Right lobe of liver (tissue), 6 donors: ENCODE measurements around the gene FBXL17. TPM values are rescaled to one million over a fixed set of nuclear protein-coding genes. Genes with fewer than 3 reads are reported as not detected.

ENCODE experiments used
- ATAC-seq, 4 donors: fragments of 200-7000 bp; cut with Tn5 transposase; one replicate each; pipeline ENCODE4 v1.9.1; 2020; ENCODE audit warnings: mild to moderate bottlenecking in 4 of 4, moderate library complexity in 4 of 4
- DNase-seq, 3 donors: peaks; one replicate each; pipeline ENCODE4 v3.0.0-alpha.2; 2020
- H3K27ac ChIP-seq, 3 donors: fragments of 200-600 bp; one replicate each; pipeline ENCODE4 v1.8.0; 2022
- H3K27me3 ChIP-seq, 2 donors: fragments of 200-600 bp; one replicate each; pipeline ENCODE4 v1.8.0; 2022
- H3K36me3 ChIP-seq, 4 donors: fragments of 200-600 bp; sonication (generic) in 1 of 4; one replicate each; pipeline versions ENCODE4 v1.5.1 to v1.8.0; 2017 to 2022; ENCODE audit warnings: control low read depth in 1 of 4
- H3K4me1 ChIP-seq, 4 donors: fragments of 200-600 bp; sonication (generic) in 1 of 4; one replicate each; pipeline versions ENCODE4 v1.5.1 to v1.8.0; 2017 to 2022; ENCODE audit warnings: control low read depth in 1 of 4
- H3K4me3 ChIP-seq, 3 donors: fragments of 200-600 bp; one replicate each; pipeline ENCODE4 v1.8.0; 2022
- H3K9me3 ChIP-seq, 4 donors: fragments of 200-600 bp; sonication (generic) in 1 of 4; one replicate each; pipeline versions ENCODE4 v1.5.1 to v1.8.0; 2017 to 2022; ENCODE audit warnings: control low read depth in 1 of 4
- POLR2A ChIP-seq: fragments of 450-650 bp; IDR thresholded peaks from one replicate; pipeline ENCODE4 v1.6.1; 2017; ENCODE audit warnings: antibody characterized with exemption, mild to moderate bottlenecking
- WGBS: methylation state at CpG from one replicate; pipeline ENCODE4 v1.1.6; 2018; ENCODE audit warnings: low coverage, low lambda C conversion rate; ENCODE audit not compliant: insufficient coverage; ENCODE audit errors: missing lambda C conversion rate; 5-methylcytosine and 5-hydroxymethylcytosine counted together
- intact Hi-C, 2 donors: fragments of 100-400 bp; cut with DNase I; formaldehyde crosslinking; loops; one replicate each; pipeline versions ENCODE4 v1.11.2 to v1.14.1; 2022
- total RNA-seq, 6 experiments: library from RNA; depleted of rRNA in 2 of 6; stranded (reverse); fragments of >200 nt in 2 of 6; fragmentation: NEBNext Ultra II Directional in 3 of 6; extraction: Animal tissue kit (Norgen Biotek cat#: 25700) in 3 of 6; gene quantifications; one replicate each; pipeline versions ENCODE4 v1.1.0 to v1.2.4, GENCODE V29; 2016 to 2023
- TF ChIP-seq, protein P1 (sequence below), 4 donors: fragments of 200-600 bp in 3 of 4; fragments of 450-650 bp in 1 of 4; IDR thresholded peaks; one replicate each; pipeline versions ENCODE4 v1.5.1 to v1.8.0; 2016 to 2022; ENCODE audit warnings: antibody characterized with exemption in 4 of 4, mild to moderate bottlenecking in 2 of 4
- donor health status: DM: no; HTN: yes; CAD: no.
- donor health status: DM: no; HTN: no; CAD: no.
- donor health status: DM: no; HTN: no; CAD: no.
- donor health status: DM: no; HTN: yes; CAD: no.
- donor health status: DM: no; HTN: yes; CAD: no.

Gene FBXL17
- total RNA-seq, 6 experiments from 2014 or later = 7.7 to 10.6 (median 9.1) TPM

DNA sequence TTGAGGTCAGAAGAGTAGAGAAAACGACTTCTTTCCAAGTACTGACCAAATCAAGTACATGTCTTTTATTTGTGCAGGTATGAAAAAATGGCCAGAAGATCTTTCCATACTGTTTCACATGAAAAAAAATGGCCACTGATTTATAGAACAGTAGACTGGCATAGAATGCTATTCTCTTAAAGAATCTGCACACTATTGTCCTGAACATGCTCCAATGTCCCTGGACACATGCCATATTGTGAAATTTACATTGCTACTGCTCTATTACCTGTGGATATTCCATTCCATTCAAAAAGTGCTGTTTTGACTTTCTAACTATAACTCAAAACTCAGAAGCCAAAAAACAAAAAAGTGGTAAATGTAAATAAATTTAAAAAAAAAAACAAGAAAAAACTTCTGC is 60.6 kb downstream of the FBXL17 start:
- WGBS = 71% methylated on average over 1 of the region's 1 CpG
- ATAC-seq (no peak), DNase-seq (no peak)
- H3K36me3 ChIP-seq = no peaks in the 10 kb centered on the region
- no peak overlapping the region for H3K27ac ChIP-seq
- H3K4me1 ChIP-seq = peaks cover 0 to 6% (median 0%) of the 10 kb centered on the region in 4 donors
- intact Hi-C loops = no loop called here
- no peak for TF ChIP-seq POLR2A
- TF ChIP-seq, protein P1, sequence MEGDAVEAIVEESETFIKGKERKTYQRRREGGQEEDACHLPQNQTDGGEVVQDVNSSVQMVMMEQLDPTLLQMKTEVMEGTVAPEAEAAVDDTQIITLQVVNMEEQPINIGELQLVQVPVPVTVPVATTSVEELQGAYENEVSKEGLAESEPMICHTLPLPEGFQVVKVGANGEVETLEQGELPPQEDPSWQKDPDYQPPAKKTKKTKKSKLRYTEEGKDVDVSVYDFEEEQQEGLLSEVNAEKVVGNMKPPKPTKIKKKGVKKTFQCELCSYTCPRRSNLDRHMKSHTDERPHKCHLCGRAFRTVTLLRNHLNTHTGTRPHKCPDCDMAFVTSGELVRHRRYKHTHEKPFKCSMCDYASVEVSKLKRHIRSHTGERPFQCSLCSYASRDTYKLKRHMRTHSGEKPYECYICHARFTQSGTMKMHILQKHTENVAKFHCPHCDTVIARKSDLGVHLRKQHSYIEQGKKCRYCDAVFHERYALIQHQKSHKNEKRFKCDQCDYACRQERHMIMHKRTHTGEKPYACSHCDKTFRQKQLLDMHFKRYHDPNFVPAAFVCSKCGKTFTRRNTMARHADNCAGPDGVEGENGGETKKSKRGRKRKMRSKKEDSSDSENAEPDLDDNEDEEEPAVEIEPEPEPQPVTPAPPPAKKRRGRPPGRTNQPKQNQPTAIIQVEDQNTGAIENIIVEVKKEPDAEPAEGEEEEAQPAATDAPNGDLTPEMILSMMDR (IDR thresholded peaks at IDR 0.05) = no peak
- H3K27me3 ChIP-seq = no peaks in the 10 kb centered on the region
- H3K4me3 ChIP-seq = no peak overlapping the region
- H3K9me3 ChIP-seq = no peaks in the 10 kb centered on the region

DNA sequence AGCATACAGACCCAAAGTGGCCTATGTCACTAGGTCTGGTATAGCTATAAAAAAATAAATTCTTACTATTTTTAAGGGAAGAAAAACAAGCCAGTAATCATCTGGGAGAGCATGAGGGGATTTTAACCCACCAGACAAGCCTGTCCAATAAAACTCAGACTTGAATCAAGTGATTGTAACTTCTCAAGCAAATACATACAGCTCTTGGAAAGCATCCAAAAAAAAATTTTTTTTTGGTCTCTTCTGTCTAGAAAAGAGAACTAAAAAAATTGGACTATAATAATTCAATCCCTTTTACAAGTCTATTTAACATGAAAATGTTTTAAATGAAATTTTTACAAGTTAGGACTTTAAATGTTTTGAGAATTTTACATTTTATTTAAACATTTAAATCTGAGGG is 61.7 kb downstream of the FBXL17 start:
- no peaks in the 10 kb centered on the region for H3K36me3 ChIP-seq

DNA sequence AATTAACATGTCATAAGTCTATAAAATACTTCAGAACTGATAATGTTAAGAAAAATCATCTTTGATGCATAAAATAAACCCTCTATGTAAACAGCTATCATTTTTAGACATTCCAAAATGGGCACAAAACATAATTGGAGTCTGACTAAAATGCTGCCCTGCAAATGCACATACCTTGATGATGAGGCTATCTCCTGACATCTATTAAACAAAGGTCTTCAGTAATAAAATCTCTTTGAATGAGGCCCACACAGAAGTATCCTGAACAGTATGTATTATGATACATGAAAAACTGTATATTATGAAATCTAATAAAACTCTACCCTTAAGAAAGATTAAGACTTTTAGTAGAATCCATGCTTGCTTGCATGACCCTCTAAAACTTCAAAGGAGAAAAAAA is 66.1 kb downstream of the FBXL17 start:
- intact Hi-C loops = no loop called here

More for the DNA sequence above, 61.7 kb downstream of the FBXL17 start:
- ATAC-seq (no peak), DNase-seq (no peak)
- TF ChIP-seq, protein P1 (IDR thresholded peaks at IDR 0.05) = no peak
- TF ChIP-seq POLR2A = no peak
- Histone ChIP-seq H3K27me3 (no peaks in the 10 kb centered on the region), H3K9me3 (no peaks in the 10 kb centered on the region), H3K4me1 (peaks cover 0 to 6% (median 0%) of the 10 kb centered on the region in 4 donors), H3K27ac (no peak overlapping the region), H3K4me3 (no peak overlapping the region)
- intact Hi-C loops = no loop called here

DNA sequence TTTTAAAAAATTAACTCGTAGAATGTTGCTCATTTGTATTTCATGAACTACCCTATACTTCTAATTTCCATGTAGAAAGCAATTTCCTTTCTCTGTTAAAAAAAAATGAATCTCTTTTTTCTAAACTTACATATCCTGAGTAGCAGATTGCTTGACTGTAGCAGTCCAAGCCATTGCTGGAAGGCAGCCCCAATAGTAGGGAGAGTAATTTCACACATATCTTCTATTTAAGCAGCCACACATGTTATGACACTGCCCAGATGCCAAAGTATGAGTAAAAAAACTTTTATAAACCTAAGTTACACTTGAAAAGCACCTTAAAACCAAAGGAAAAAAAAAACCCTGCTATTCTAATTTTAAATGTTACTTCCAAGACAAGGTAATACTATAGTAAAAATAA is 69.6 kb downstream of the FBXL17 start:
- Histone ChIP-seq H3K36me3 (no peaks in the 10 kb centered on the region), H3K27ac (no peak overlapping the region), H3K27me3 (no peaks in the 10 kb centered on the region), H3K9me3 (no peaks in the 10 kb centered on the region), H3K4me3 (no peak overlapping the region), H3K4me1 (no peaks in the 10 kb centered on the region)
- DNase-seq = no peak
- 87% methylated on average over 1 of the region's 1 CpG for WGBS
- intact Hi-C loops = no loop called here
- no peak for ATAC-seq
- TF ChIP-seq, protein P1 (IDR thresholded peaks at IDR 0.05) = no peak
- no peak for TF ChIP-seq POLR2A

More for the DNA sequence above, 66.1 kb downstream of the FBXL17 start:
- Histone ChIP-seq H3K27ac (no peak overlapping the region), H3K9me3 (no peaks in the 10 kb centered on the region), H3K4me3 (no peak overlapping the region), H3K36me3 (no peaks in the 10 kb centered on the region), H3K27me3 (no peaks in the 10 kb centered on the region), H3K4me1 (no peaks in the 10 kb centered on the region)
- ATAC-seq (no peak), DNase-seq (no peak)
- TF ChIP-seq POLR2A = no peak

DNA sequence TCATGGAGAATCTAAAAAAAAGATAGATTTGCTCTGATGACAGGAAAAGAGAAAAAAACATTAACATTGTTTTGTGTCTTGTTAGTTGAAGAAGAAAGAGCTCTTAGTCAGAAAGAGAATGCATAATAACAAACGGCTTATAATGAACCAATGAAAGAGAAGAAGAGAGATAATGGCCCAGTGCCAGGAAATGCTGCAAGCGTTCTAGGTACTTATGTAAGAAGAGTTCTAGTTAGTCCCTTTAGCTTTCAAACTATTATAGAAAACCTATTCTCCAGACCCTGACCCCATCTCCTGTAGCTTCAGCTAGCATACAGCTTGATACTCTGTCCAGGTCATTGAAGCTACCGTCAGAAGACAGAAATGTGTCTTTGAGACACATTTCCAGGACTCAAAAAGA is 70.2 kb downstream of the FBXL17 start:
- no peak for TF ChIP-seq POLR2A
- TF ChIP-seq, protein P1 (IDR thresholded peaks at IDR 0.05) = no peak
- H3K4me1 ChIP-seq = no peaks in the 10 kb centered on the region
- no peaks in the 10 kb centered on the region for H3K9me3 ChIP-seq
- H3K27ac ChIP-seq = no peak overlapping the region
- ATAC-seq (no peak), DNase-seq (no peak)
- H3K36me3 ChIP-seq = no peaks in the 10 kb centered on the region
- no peak overlapping the region for H3K4me3 ChIP-seq
- WGBS = 88% methylated on average over 3 of the region's 3 CpGs
- intact Hi-C loops = no loop called here
- H3K27me3 ChIP-seq = no peaks in the 10 kb centered on the region
